Measurements from ENCODE around the gene EIF4A3.
"Not testable (repeated sequence)": the region's sequence is repeated elsewhere in the genome, so short reads cannot be mapped to it uniquely, and the experiment has no call there.

EIF4A3 gene

DNA sequence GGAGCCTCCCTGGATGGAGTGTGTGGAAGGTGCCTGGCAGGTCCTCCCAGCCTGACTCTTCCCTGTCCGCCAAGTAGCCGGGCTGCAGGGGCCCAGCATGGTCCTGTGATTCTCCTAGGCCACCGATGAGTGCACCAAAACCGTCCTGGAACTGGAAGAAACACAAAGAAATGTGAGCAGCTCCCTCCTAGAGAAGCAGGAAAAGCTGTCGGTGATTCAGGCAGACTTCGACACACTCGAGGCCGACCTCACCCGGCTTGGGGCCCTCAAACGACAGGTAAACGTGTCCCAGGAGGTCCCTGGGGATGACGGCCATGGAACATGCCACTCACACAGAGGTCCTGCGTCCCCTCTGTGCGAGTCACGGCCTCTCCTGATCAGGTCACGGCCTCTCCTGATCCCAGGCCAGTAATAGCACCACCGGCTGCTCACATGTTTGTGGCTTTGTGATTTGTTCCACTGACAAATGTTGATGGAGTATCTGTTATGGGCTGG, 49.8 kb downstream of the EIF4A3 start:
- Mint-ChIP-seq H3K4me3 (no peak overlapping the region), H3K36me3 (ENCODE audit: insufficient read depth) (peaks cover 6% of the 10 kb centered on the region), H3K27ac (ENCODE audit: low read depth) (no peak overlapping the region), H3K9me3 (no peaks in the 10 kb centered on the region), H3K4me1 (peaks cover 16% of the 10 kb centered on the region), H3K27me3 (no peaks in the 10 kb centered on the region)
- no peak for DNase-seq (ENCODE audit: low spot score in 2 of 2)
- no peak for ATAC-seq (replicated peaks; ENCODE audit: extremely low read depth, poor library complexity, severe bottlenecking)

DNA sequence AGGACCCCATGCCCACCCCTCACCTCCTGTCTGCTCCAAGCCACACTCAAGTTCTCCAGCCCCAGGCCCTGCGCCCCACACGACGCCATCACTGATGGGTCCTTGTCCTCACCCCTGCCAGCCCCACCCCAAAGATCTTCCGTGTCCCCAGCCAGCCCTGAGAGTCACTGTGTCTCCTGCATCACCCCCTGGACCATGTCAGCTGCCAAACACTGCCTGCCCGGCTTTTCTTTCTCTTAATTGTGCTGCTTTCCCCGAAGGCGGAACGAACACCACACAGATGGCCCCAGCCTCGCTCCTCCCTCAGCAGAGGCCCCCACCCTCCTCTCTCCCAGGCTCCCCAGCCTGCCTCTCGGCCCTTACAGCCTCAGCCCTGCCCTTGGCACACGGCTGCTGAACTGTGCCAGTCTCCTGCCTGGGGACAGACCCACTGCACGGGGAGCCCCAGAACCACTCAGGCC, 50.3 kb downstream of the EIF4A3 start:
- Mint-ChIP-seq H3K4me3 (no peak overlapping the region), H3K27ac (ENCODE audit: low read depth) (no peak overlapping the region), H3K27me3 (no peaks in the 10 kb centered on the region), H3K4me1 (peaks cover 12% of the 10 kb centered on the region), H3K9me3 (no peaks in the 10 kb centered on the region), H3K36me3 (ENCODE audit: insufficient read depth) (peaks cover 3% of the 10 kb centered on the region)
- DNase-seq (ENCODE audit: low spot score in 2 of 2) (no peak), ATAC-seq (replicated peaks; ENCODE audit: extremely low read depth, poor library complexity, severe bottlenecking) (no peak)

DNA sequence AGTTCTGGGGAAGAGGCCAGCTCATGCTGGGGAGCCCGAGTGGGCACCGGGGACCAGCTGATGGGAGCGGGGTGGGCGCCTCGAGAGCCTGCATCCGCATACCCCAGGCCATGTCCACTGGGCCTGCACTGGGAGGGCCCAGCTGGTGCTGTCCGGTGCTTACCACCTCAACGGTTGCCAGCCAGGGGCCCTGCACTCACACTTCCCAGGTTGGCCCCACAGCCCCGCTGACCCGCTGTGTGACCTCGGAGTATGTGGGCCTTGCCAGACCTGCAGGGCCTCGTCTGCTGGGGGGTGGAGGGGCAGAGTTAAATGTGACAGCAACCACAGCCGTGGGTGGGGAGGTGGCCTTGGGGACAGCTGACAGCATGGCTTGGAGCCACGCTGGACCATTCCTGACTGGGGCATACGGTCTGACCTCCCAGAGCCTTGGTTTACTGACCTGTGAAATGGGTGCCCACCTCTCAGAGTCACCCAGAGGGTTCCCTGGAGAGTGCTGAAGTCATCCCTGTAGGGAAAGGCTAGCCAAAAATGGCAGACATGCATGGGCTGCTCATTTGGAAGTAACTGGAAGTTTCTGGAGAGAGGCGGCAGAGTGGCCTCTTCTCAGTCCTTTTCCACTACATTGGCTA, 51.0 kb downstream of the EIF4A3 start:
- Mint-ChIP-seq H3K4me3 (no peak overlapping the region), H3K27me3 (no peaks in the 10 kb centered on the region), H3K4me1 (peaks cover 11% of the 10 kb centered on the region), H3K36me3 (ENCODE audit: insufficient read depth) (peaks cover 3% of the 10 kb centered on the region), H3K9me3 (no peaks in the 10 kb centered on the region), H3K27ac (ENCODE audit: low read depth) (no peak overlapping the region)
- ATAC-seq (replicated peaks; ENCODE audit: extremely low read depth, poor library complexity, severe bottlenecking) (no peak), DNase-seq (ENCODE audit: low spot score in 2 of 2) (no peak)

DNA sequence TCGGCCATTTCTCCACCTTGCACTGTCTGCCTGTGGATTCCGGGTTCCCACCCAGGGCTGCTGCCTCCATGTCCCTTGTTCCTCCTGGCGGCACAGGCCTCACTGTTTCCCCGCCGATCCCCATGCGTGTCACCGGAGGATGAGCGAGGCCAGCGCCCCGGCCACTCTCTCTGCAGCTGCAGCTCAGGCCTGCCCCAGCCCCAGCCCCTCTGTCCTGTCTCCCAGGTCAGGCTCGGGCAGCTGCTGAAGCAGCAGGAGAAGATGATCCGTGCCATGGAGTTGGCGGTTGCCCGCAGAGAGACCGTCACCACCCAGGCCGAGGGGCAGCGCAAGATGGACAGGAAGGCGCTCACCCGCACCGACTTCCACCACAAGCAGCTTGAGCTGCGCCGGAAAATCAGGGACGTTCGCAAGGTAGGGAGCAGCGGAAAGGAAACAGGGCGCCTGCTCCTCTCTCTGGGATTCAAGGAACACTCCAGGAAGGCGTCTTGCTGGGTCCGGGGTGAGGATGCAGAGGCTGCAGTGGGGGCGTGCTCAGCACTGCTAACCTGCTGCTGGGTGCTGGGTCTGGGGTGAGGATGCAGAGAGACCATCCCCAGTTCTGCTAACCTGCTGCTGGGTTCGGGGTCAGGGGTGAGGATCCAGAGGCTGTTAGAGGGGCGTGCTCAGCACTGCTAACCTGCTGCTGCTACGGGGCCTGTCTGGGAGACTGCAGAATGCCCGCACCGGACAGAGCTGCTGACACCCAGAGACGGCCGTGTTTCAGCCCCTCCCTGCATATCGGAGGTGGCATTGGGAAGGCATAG, 51.7 kb downstream of the EIF4A3 start:
- H3K9me3 Mint-ChIP-seq: no peaks in the 10 kb centered on the region
- no peak for DNase-seq (ENCODE audit: low spot score in 2 of 2)
- no peaks in the 10 kb centered on the region for H3K36me3 Mint-ChIP-seq (ENCODE audit: insufficient read depth)
- H3K27me3 Mint-ChIP-seq: no peaks in the 10 kb centered on the region
- peaks cover 4% of the 10 kb centered on the region for H3K4me1 Mint-ChIP-seq
- H3K4me3 Mint-ChIP-seq: no peak overlapping the region
- no peak overlapping the region for H3K27ac Mint-ChIP-seq (ENCODE audit: low read depth)
- no peak for ATAC-seq (replicated peaks; ENCODE audit: extremely low read depth, poor library complexity, severe bottlenecking)

DNA sequence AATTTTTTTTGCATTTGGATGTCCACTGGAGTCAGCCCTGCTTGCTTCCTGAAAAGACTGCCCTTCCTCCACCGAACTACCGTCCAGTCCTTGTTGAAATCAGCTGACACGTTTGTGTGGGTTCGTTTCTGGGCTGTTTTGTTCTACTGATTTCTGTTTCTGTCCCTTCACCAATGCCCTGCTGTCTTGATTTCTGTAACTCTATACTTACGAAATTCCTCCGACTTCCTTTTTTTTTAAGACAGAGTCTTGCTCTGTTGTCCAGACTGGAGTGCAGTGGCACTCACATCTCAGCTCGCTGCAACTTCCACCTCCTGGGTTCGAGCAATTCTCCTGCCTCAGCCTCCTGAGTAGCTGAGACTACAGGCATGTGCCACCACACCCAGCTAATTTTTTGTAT, 54.0 kb downstream of the EIF4A3 start:
- Mint-ChIP-seq H3K36me3 (ENCODE audit: insufficient read depth) (no peaks in the 10 kb centered on the region), H3K9me3 (no peaks in the 10 kb centered on the region), H3K4me1 (no peaks in the 10 kb centered on the region), H3K4me3 (no peak overlapping the region), H3K27ac (ENCODE audit: low read depth) (no peak overlapping the region), H3K27me3 (no peaks in the 10 kb centered on the region)
- ATAC-seq (replicated peaks; ENCODE audit: extremely low read depth, poor library complexity, severe bottlenecking) (no peak), DNase-seq (ENCODE audit: low spot score in 2 of 2) (no peak)

DNA sequence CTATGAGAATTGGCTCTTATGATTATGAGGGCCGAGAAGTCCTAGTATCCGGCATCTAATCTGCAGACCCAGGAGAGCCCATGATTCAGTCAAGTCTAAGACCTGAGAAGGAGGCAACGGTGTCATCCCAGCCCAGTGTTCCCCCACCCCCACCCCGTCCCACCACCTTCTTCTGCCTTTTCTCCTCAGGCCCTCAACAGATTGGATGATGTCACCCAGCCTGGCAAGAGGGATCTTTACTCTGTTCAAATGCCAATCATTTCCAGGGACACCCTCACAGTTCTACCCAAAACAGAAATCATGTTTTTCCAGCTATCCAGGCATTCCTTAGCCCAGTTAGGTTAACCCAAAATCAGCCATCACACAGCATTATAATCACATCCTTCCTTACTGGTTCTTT, 55.6 kb downstream of the EIF4A3 start:
- no peak for ATAC-seq (replicated peaks; ENCODE audit: extremely low read depth, poor library complexity, severe bottlenecking)
- Mint-ChIP-seq H3K4me3 (no peak overlapping the region), H3K27ac (ENCODE audit: low read depth) (no peak overlapping the region)

DNA sequence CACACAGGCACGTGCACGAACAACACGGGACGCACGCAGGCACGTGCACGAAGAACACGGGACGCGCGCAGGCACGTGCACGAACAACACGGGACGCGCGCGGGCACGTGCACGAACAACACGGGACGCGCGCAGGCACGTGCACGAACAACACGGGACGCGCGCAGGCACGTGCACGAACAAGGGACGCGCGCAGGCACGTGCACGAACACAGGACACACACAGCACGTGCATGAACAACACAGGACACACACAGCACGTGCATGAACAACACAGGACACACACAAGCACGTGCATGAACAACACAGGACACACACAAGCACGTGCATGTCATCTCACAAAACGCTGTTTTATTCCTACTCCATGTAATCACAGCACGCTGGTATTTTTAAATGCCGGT, 56.8 kb downstream of the EIF4A3 start:
- not testable (repeated sequence) for H3K36me3 Mint-ChIP-seq (ENCODE audit: insufficient read depth); ATAC-seq (replicated peaks; ENCODE audit: extremely low read depth, poor library complexity, severe bottlenecking); H3K27ac Mint-ChIP-seq (ENCODE audit: low read depth); H3K9me3 Mint-ChIP-seq; H3K4me1 Mint-ChIP-seq; DNase-seq (ENCODE audit: low spot score in 2 of 2); H3K4me3 Mint-ChIP-seq
- peaks cover 11% of the 10 kb centered on the region for H3K27me3 Mint-ChIP-seq

More for the DNA sequence above, 55.6 kb downstream of the EIF4A3 start:
- no peak for DNase-seq (ENCODE audit: low spot score in 2 of 2)
- H3K27me3 Mint-ChIP-seq: peaks cover 11% of the 10 kb centered on the region
- no peaks in the 10 kb centered on the region for H3K4me1 Mint-ChIP-seq
- no peaks in the 10 kb centered on the region for H3K36me3 Mint-ChIP-seq (ENCODE audit: insufficient read depth)
- H3K9me3 Mint-ChIP-seq: no peaks in the 10 kb centered on the region

DNA sequence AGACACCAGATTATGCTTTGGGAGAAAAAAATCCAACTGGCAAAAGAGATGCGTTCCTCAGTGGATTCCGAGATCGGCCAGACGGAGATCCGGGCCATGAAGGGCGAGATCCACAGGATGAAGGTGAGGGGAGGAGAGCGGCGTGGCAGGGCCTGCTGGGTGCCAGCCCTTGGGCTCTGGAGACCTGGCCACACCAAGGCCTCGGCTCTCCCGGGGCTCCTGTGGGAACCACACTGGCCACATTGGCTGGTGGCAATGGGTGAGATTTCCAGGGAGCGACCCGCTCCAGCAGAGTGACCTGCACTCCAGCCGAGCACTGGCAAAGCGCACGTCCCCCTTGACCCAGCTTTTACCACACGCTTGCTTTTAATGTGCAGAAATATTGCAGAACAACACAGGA, 57.2 kb downstream of the EIF4A3 start:
- Mint-ChIP-seq H3K4me3 (no peak overlapping the region), H3K27ac (ENCODE audit: low read depth) (no peak overlapping the region), H3K9me3 (no peaks in the 10 kb centered on the region), H3K4me1 (no peaks in the 10 kb centered on the region), H3K36me3 (ENCODE audit: insufficient read depth) (no peaks in the 10 kb centered on the region), H3K27me3 (peaks cover 11% of the 10 kb centered on the region)
- DNase-seq (ENCODE audit: low spot score in 2 of 2): no peak
- no peak for ATAC-seq (replicated peaks; ENCODE audit: extremely low read depth, poor library complexity, severe bottlenecking)

DNA sequence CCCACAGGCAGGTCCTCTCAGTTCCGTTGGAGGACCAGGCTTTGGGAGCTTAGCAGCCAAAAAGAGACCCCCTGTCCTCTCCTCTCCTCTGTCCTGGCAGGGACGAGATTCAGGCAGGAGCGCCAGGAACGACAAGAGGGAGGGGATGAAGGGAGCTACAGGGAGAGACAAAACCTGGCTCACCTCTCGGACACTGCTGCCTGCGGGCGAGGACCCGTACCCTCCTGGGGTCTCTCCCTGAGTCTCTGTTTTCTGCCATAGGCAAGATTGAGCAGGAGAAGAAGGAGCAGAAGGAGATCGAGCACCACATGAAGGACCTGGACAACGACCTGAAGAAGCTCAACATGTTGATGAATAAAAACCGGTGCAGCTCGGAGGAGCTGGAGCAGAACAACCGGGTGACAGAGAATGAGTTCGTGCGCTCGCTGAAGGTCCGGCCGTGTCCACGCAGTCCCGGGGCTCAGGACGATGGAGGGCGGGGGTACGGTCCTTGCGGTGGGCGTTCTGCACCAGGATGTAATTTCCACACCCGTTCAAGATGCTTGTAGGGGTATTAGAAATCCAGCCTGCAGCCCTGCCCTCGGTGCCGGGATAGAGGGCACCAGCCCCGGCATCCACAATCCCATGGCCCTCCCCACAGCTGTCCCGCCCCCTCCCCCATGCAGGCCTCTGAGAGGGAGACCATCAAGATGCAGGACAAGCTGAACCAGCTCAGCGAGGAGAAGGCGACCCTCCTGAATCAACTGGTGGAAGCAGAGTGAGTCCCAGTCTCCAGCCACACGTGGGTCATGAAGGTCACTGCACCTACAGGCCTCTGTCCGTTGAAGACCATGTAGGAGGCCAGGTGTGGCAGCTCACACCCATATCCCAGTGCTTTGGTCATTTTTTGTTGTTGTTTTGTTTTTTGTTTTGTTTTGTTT, 59.3 kb downstream of the EIF4A3 start:
- no peak for DNase-seq (ENCODE audit: low spot score in 2 of 2)
- H3K4me1 Mint-ChIP-seq: peaks cover 4% of the 10 kb centered on the region
- H3K27me3 Mint-ChIP-seq: peaks cover 11% of the 10 kb centered on the region
- H3K27ac Mint-ChIP-seq (ENCODE audit: low read depth): no peak overlapping the region
- ATAC-seq (replicated peaks; ENCODE audit: extremely low read depth, poor library complexity, severe bottlenecking): no peak
- H3K9me3 Mint-ChIP-seq: no peaks in the 10 kb centered on the region
- no peak overlapping the region for H3K4me3 Mint-ChIP-seq
- H3K36me3 Mint-ChIP-seq (ENCODE audit: insufficient read depth): no peaks in the 10 kb centered on the region

DNA sequence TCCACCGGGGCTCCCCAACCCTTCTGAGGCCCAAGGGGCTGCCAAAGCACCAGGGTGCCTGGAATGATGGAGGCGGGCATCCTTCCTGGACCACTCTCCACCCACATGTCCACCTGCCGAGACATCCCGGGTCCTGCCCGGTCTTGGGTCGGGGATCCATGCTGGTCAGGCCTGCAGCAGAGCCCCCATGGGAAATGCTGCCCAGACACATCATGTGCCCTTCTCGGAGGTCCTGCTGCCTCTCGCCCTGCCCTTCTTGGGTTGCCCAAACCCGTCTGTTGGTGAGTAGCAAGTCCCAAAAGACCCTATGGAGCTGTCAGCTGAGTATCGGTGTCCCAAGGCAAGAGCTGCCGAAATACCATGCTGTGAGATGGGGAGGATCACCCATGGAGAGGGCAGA, 60.3 kb downstream of the EIF4A3 start:
- Mint-ChIP-seq H3K27ac (ENCODE audit: low read depth) (no peak overlapping the region), H3K36me3 (ENCODE audit: insufficient read depth) (no peaks in the 10 kb centered on the region), H3K27me3 (peaks cover 11% of the 10 kb centered on the region), H3K9me3 (no peaks in the 10 kb centered on the region), H3K4me3 (no peak overlapping the region), H3K4me1 (peaks cover 5% of the 10 kb centered on the region)
- no peak for ATAC-seq (replicated peaks; ENCODE audit: extremely low read depth, poor library complexity, severe bottlenecking)
- no peak for DNase-seq (ENCODE audit: low spot score in 2 of 2)

DNA sequence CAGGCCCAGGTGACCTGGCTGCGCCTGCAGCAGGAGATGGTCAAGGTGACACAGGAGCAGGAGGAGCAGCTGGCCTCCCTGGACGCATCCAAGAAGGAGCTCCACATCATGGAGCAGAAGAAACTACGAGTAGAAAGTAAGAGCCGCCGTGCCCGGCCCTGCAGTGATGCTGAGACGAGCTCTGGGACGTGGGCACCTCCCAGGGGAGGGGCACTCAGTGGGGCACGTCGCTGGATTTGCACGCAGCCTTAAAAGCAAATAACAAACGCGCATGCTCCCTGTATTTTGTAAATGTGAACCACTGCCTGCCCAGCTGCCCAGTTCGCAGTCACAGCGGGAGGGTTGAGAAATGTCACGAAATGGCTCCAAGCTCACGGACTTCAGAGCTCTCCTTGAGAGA, 60.8 kb downstream of the EIF4A3 start:
- no peak for ATAC-seq (replicated peaks; ENCODE audit: extremely low read depth, poor library complexity, severe bottlenecking)
- H3K36me3 Mint-ChIP-seq (ENCODE audit: insufficient read depth): no peaks in the 10 kb centered on the region
- H3K4me1 Mint-ChIP-seq: peaks cover 5% of the 10 kb centered on the region
- H3K4me3 Mint-ChIP-seq: no peak overlapping the region
- DNase-seq (ENCODE audit: low spot score in 2 of 2): no peak
- H3K9me3 Mint-ChIP-seq: no peaks in the 10 kb centered on the region
- H3K27me3 Mint-ChIP-seq: peaks cover 11% of the 10 kb centered on the region
- no peak overlapping the region for H3K27ac Mint-ChIP-seq (ENCODE audit: low read depth)

DNA sequence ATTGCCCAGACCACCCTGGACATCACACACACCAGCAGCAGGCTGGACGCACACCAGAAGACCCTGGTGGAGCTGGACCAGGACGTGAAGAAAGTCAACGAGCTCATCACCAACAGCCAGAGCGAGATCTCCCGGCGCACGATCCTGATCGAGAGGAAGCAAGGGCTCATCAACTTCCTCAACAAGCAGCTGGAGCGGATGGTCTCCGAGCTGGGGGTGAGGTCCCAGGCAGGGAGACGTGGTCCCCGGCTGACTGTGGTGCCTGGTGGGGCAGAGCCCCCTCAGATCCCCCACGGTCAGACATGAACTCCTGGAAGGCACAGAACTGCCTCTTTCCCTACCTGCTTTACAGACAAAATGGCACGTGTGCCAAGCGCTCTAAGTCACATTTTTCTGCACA, 62.2 kb downstream of the EIF4A3 start:
- DNase-seq (ENCODE audit: low spot score in 2 of 2): no peak
- H3K27ac Mint-ChIP-seq (ENCODE audit: low read depth): no peak overlapping the region
- no peak overlapping the region for H3K4me3 Mint-ChIP-seq
- ATAC-seq (replicated peaks; ENCODE audit: extremely low read depth, poor library complexity, severe bottlenecking): no peak
- peaks cover 11% of the 10 kb centered on the region for H3K27me3 Mint-ChIP-seq
- no peaks in the 10 kb centered on the region for H3K9me3 Mint-ChIP-seq
- H3K36me3 Mint-ChIP-seq (ENCODE audit: insufficient read depth): no peaks in the 10 kb centered on the region
- H3K4me1 Mint-ChIP-seq: peaks cover 5% of the 10 kb centered on the region

Data from central memory CD8-positive, alpha-beta T cell (primary cell).